ENCODE results near the gene FEM1B.

Gene FEM1B

GRCh38 chr15:68265674-68266073 lies 11.9 kb upstream of the FEM1B start:
- no peak overlapping the region for H3K4me3 ChIP-seq (ENCODE audit: low read depth, low read length)
- in situ Hi-C loops (cut with HindIII; ENCODE audit: low sequenced_read_pairs) = no loop called here
- no peak for TF ChIP-seq CTCF (IDR thresholded peaks at IDR 0.05; ENCODE audit: low read depth, low read length, missing control alignments)
- no peak for DNase-seq (ENCODE audit: low read depth)

- in situ Hi-C loops (cut with HindIII; ENCODE audit: low sequenced_read_pairs) = no loop called here
- no peak for TF ChIP-seq CTCF (IDR thresholded peaks at IDR 0.05; ENCODE audit: low read depth, low read length, missing control alignments)
Observed at GRCh38 chr15:68268405-68268804, 9.1 kb upstream of the FEM1B start.

GRCh38 chr15:68271854-68272471 lies 5.6 kb upstream of the FEM1B start:
- in situ Hi-C loops (cut with HindIII; ENCODE audit: low sequenced_read_pairs) = no loop called here

More at GRCh38 chr15:68268405-68268804, 9.1 kb upstream of the FEM1B start:
- no peak overlapping the region for H3K4me3 ChIP-seq (ENCODE audit: low read depth, low read length)
- DNase-seq (ENCODE audit: low read depth) = no peak

GRCh38 chr15:68272721-68273271 lies 4.7 kb upstream of the FEM1B start:
- DNase-seq (ENCODE audit: low read depth) = no peak
- TF ChIP-seq CTCF (IDR thresholded peaks at IDR 0.05; ENCODE audit: low read depth, low read length, missing control alignments) = no peak
- H3K4me3 ChIP-seq (ENCODE audit: low read depth, low read length) = no peak overlapping the region
- in situ Hi-C loops (cut with HindIII; ENCODE audit: low sequenced_read_pairs) = no loop called here

More at GRCh38 chr15:68271854-68272471, 5.6 kb upstream of the FEM1B start:
- no peak for DNase-seq (ENCODE audit: low read depth)
- no peak for TF ChIP-seq CTCF (IDR thresholded peaks at IDR 0.05; ENCODE audit: low read depth, low read length, missing control alignments)
- no peak overlapping the region for H3K4me3 ChIP-seq (ENCODE audit: low read depth, low read length)

- in situ Hi-C loops (cut with HindIII; ENCODE audit: low sequenced_read_pairs) = no loop called here
- no peak for TF ChIP-seq CTCF (IDR thresholded peaks at IDR 0.05; ENCODE audit: low read depth, low read length, missing control alignments)
- no peak for DNase-seq (ENCODE audit: low read depth)
- H3K4me3 ChIP-seq (ENCODE audit: low read depth, low read length) = no peak overlapping the region
Observed at GRCh38 chr15:68274201-68274848, 3.2 kb upstream of the FEM1B start.

GRCh38 chr15:68275165-68275746 lies 2.3 kb upstream of the FEM1B start:
- H3K4me3 ChIP-seq (ENCODE audit: low read depth, low read length) = no peak overlapping the region
- no peak for DNase-seq (ENCODE audit: low read depth)
- in situ Hi-C loops (cut with HindIII; ENCODE audit: low sequenced_read_pairs) = no loop called here
- no peak for TF ChIP-seq CTCF (IDR thresholded peaks at IDR 0.05; ENCODE audit: low read depth, low read length, missing control alignments)

Measured in astrocyte of the cerebellum (primary cell).